AG10803 (cell line): ENCODE results near the gene NCS1.

Experiments used
- DNase-seq: peaks from one replicate; pipeline ENCODE4 v3.0.0; 2010; ENCODE audit warnings: low read depth
- H3K4me3 ChIP-seq: 2 replicates; pipeline ENCODE4 v1.5.1; 2011; ENCODE audit warnings: mild to moderate bottlenecking, low read length, control low read depth
- CTCF ChIP-seq: conservative IDR thresholded peaks from 2 replicates; pipeline ENCODE4 v1.5.1; 2011; ENCODE audit warnings: mild to moderate bottlenecking, low read length, control low read depth, inconsistent platforms

Gene NCS1

DNA sequence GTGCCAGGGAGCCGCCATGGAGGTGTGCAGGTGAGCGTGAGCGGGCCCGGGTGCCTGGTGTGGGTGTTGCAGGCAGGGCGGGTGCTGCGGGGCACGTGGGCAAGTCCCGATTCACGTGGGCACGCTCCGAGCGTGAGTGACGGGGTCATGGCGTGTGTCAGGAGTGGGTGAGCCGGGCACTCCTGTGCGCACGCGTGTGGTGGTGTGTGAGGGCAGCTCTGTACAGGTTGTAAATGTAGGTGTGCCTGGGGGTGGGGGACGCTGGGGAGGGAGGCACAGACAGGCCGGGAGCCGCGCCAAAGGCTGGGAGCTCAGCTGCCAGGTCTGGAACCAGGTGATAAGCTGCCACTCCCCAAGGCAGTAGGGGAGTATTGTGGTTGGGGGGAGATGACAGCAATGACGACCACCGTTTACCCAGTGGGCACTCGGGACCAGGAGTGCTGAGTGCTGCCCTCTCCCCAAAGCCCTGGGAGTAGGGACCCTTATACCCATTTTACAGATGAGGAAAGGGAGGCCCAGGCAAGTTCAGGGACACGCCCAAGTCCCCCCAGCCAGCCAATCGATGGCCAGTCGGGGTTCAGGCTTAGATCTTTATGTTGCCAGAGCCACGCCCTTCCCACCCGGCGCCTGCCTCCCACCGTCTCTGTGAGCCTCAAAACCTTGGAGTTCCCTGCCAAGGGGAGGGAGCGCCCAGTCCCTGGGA lies 9.6 kb downstream of the NCS1 start:
- no peak for DNase-seq
- TF ChIP-seq CTCF: no peak
- no peak overlapping the region for H3K4me3 ChIP-seq

- no peak for TF ChIP-seq CTCF
- DNase-seq: no peak
- no peak overlapping the region for H3K4me3 ChIP-seq
These were observed 10.2 kb downstream of the NCS1 start for GRCh38 chr9:130182381-130182909.

GRCh38 chr9:130183133-130183762 lies 11.0 kb downstream of the NCS1 start:
- no peak for TF ChIP-seq CTCF
- DNase-seq: peak; percentile 84
- H3K4me3 ChIP-seq: peak overlapping the region; percentile 33

DNA sequence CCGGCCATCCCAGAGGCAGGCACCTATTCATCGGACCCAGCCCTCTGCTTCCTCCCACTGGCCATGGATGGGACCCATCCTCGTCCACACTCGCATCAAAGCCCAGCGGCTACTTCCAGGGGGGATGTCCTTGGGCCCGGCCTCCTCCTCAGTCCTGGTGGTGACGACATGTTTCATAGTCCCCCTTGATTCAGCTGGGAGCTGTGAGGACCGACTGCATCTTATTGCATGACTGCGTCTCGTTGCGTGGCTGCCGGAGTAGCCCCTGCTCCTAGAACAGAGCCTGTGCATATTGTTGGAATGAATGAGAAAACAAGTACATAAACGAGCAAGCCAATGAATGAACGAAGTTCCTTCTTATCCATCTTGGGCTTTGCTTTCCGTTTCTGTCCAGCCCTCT lies 12.8 kb downstream of the NCS1 start:
- H3K4me3 ChIP-seq: no peak overlapping the region
- no peak for DNase-seq
- TF ChIP-seq CTCF: no peak

- DNase-seq: no peak
- H3K4me3 ChIP-seq: peak overlapping the region; percentile 17
- no peak for TF ChIP-seq CTCF
These were observed 13.4 kb downstream of the NCS1 start for GRCh38 chr9:130185490-130186031.

DNA sequence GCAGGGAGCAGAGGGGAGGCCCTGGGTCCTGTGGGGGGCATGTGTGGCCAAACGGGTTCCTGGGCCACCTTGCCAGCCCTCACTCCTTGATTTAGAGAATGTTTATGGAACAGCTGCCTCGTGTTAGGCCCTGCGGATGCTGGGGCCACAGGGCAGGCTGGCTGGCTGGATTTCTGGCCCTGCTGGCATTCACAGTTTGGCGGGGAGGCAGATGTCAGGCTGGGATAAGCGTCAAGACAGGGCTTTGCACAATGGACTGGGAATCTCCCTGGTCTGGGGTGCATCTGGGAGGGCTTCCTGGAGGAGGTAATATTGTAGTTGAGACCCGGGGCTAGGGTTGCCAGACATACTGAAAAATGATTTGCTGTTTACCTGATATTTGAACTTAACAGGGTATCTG lies 13.8 kb downstream of the NCS1 start:
- DNase-seq: peak; percentile 43
- TF ChIP-seq CTCF: no peak
- H3K4me3 ChIP-seq: peak overlapping the region; percentile 17
